CD14-positive monocyte (primary cell): ENCODE measurements around the gene TTLL8. TPM values are rescaled to one million over a fixed set of nuclear protein-coding genes. Genes with fewer than 3 reads are reported as not detected.

Source experiments
- DNase-seq, 3 donors: peaks; one replicate each; pipeline ENCODE4 v3.0.0-alpha.2; 2011 to 2022
- H2AFZ ChIP-seq: 2 replicates; pipeline ENCODE4 v1.6.0; 2012; ENCODE audit warnings: mild to moderate bottlenecking, low read depth, low read length, inconsistent platforms; ENCODE audit not compliant: insufficient read depth, poor library complexity, severe bottlenecking
- H3K27ac ChIP-seq, 2 donors: 1 replicate in 1 of 2; 2 replicates in 1 of 2; pipeline ENCODE4 v1.5.1; 2012 to 2013; ENCODE audit warnings: low read length in 2 of 2, control low read depth in 1 of 2, inconsistent platforms in 1 of 2, low read depth in 1 of 2, mild to moderate bottlenecking in 1 of 2
- H3K27me3 ChIP-seq, 2 donors: one replicate each; pipeline versions ENCODE4 v1.6.0 to v1.6.1; 2011 to 2013; ENCODE audit warnings: low read length in 2 of 2; ENCODE audit not compliant: control insufficient read depth in 2 of 2, insufficient read depth in 2 of 2
- H3K36me3 ChIP-seq, 2 donors: replicated peaks in 1 of 2; 1 replicate in 1 of 2; 2 replicates in 1 of 2; pipeline versions ENCODE4 v1.5.1 to v1.6.1; 2012 to 2013; ENCODE audit warnings: low read length in 2 of 2, control low read depth in 1 of 2, inconsistent platforms in 1 of 2, mild to moderate bottlenecking in 1 of 2; ENCODE audit not compliant: insufficient read depth in 2 of 2, control insufficient read depth in 1 of 2
- H3K4me1 ChIP-seq, 2 donors: 1 replicate in 1 of 2; 2 replicates in 1 of 2; pipeline versions ENCODE4 v1.5.1 to v1.6.1; 2012 to 2013; ENCODE audit warnings: low read length in 2 of 2, control low read depth in 1 of 2, inconsistent platforms in 1 of 2, mild to moderate bottlenecking in 1 of 2, moderate library complexity in 1 of 2; ENCODE audit not compliant: insufficient read depth in 2 of 2, control insufficient read depth in 1 of 2
- H3K4me2 ChIP-seq: replicated peaks from 2 replicates; pipeline ENCODE3; 2012; ENCODE audit warnings: low read length, moderate library complexity, mild to moderate bottlenecking; ENCODE audit not compliant: poor library complexity, severe bottlenecking; ENCODE audit errors: extremely low read depth
- H3K4me3 ChIP-seq, 3 experiments: fragments of 200-600 bp in 1 of 3; sonication (generic) in 1 of 3; replicated peaks in 1 of 3; 1 replicate in 2 of 3; 2 replicates in 1 of 3; pipeline ENCODE4 v1.5.1; 2011 to 2013; ENCODE audit warnings: low read length in 3 of 3, mild to moderate bottlenecking in 3 of 3, control low read depth in 2 of 3, low read depth in 2 of 3, inconsistent platforms in 1 of 3, moderate library complexity in 1 of 3
- H3K79me2 ChIP-seq: 2 replicates; pipeline ENCODE4 v1.6.0; 2012; ENCODE audit warnings: mild to moderate bottlenecking, control low read depth, inconsistent platforms, low read length, moderate library complexity; ENCODE audit not compliant: insufficient read depth
- H3K9ac ChIP-seq: 2 replicates; pipeline ENCODE4 v1.6.0; 2017; ENCODE audit warnings: low read length, mild to moderate bottlenecking; ENCODE audit not compliant: insufficient read depth, poor library complexity, severe bottlenecking
- H3K9me3 ChIP-seq, 2 donors: replicated peaks in 1 of 2; 1 replicate in 1 of 2; 2 replicates in 1 of 2; pipeline versions ENCODE4 v1.5.1 to v1.6.1; 2012 to 2013; ENCODE audit warnings: low read length in 2 of 2, control low read depth in 1 of 2; ENCODE audit not compliant: control insufficient read depth in 1 of 2, insufficient read depth in 1 of 2
- H4K20me1 ChIP-seq: 2 replicates; pipeline ENCODE4 v1.6.0; 2012; ENCODE audit warnings: mild to moderate bottlenecking, low read length, control low read depth, moderate library complexity; ENCODE audit not compliant: insufficient read depth
- H3K27ac Mint-ChIP-seq, 7 donors: one replicate each; pipeline ENCODE4 v1.8.0; 2020; ENCODE audit warnings: mild to moderate bottlenecking in 7 of 7, mixed read lengths in 7 of 7, moderate library complexity in 6 of 7, inconsistent platforms in 2 of 7
- H3K27me3 Mint-ChIP-seq, 3 donors: one replicate each; pipeline ENCODE4 v1.8.0; 2021 to 2022; ENCODE audit warnings: low read depth in 3 of 3, mild to moderate bottlenecking in 3 of 3, mixed read lengths in 3 of 3, moderate library complexity in 3 of 3, inconsistent platforms in 1 of 3
- H3K36me3 Mint-ChIP-seq, 2 donors: one replicate each; pipeline ENCODE4 v1.8.0; 2020; ENCODE audit warnings: mixed read lengths in 2 of 2, inconsistent platforms in 1 of 2, mild to moderate bottlenecking in 1 of 2
- H3K4me1 Mint-ChIP-seq: one replicate; pipeline ENCODE4 v1.8.0; 2020; ENCODE audit warnings: mild to moderate bottlenecking, mixed read lengths
- H3K4me3 Mint-ChIP-seq, 2 donors: one replicate each; pipeline ENCODE4 v1.8.0; 2020; ENCODE audit warnings: mild to moderate bottlenecking in 2 of 2, mixed read lengths in 2 of 2, moderate library complexity in 1 of 2
- H3K9me3 Mint-ChIP-seq, 7 donors: one replicate each; pipeline ENCODE4 v1.8.0; 2020 to 2022; ENCODE audit warnings: mixed read lengths in 7 of 7, mild to moderate bottlenecking in 6 of 7, moderate library complexity in 6 of 7, inconsistent platforms in 2 of 7
- CTCF ChIP-seq: fragments of 200-600 bp; IDR thresholded peaks from one replicate; pipeline ENCODE4 v1.8.0; 2022; ENCODE audit warnings: antibody characterized with exemption, mild to moderate bottlenecking
- WGBS: methylation state at CpG from one replicate; pipeline ENCODE4 v1.1.5; 2013; ENCODE audit warnings: missing lambda C conversion rate; ENCODE audit not compliant: insufficient coverage; 5-methylcytosine and 5-hydroxymethylcytosine counted together
- intact Hi-C, 2 donors: fragments of 100-400 bp; cut with micrococcal nuclease; formaldehyde crosslinking; loops; one replicate each; pipeline versions ENCODE4 v1.15.0 to v1.15.1; 2023
- polyA plus RNA-seq, 3 donors: library from polyadenylated mRNA; depleted of rRNA in 1 of 3; unstranded in 2 of 3; stranded (reverse) in 1 of 3; fragments of 300-500 nt in 2 of 3; fragments of >200 nt in 1 of 3; fragmentation: Illumina TruSeq in 2 of 3; gene quantifications; 1 replicate in 2 of 3; 2 replicates in 1 of 3; pipeline ENCODE4 v1.2.3, GENCODE V29; 2012 to 2021

Gene TTLL8
- polyA plus RNA-seq, 3 donors = not detected

- Histone ChIP-seq H3K9me3 (no peaks in the 10 kb centered on the region), H3K27me3 (peaks cover 0 to 10% of the 10 kb centered on the region in 2 donors), H3K36me3 (peaks cover 2 to 4% of the 10 kb centered on the region in 2 donors), H3K79me2 (peaks cover 3% of the 10 kb centered on the region), H3K27ac (peak overlapping the region; percentile 7 to 87), H3K4me2 (peak overlapping the region; percentile 81), H3K9ac (peak overlapping the region; percentile 81), H4K20me1 (peaks cover 35% of the 10 kb centered on the region), H2AFZ (no peak overlapping the region), H3K4me1 (peaks cover 58 to 69% of the 10 kb centered on the region in 2 donors), H3K4me3 (peak overlapping the region in 1 of 3 experiments; percentile 75)
- intact Hi-C loops = loop anchor here (2.0 to 10.0 kb wide), 2 partner anchors 35 to 335 kb away; partner anchors contain the start of gene PLXNB2 (in 1 of the 2)
- Mint-ChIP-seq H3K9me3 (no peaks in the 10 kb centered on the region), H3K27me3 (peaks cover 0 to 5% (median 0%) of the 10 kb centered on the region in 3 donors), H3K4me3 (peak overlapping the region in 1 of 2 donors; percentile 80), H3K27ac (peak overlapping the region; percentile 87 to 96 (median 93)), H3K4me1 (peaks cover 45% of the 10 kb centered on the region), H3K36me3 (peaks cover 2 to 6% of the 10 kb centered on the region in 2 donors)
- no peak for TF ChIP-seq CTCF
- DNase-seq = no peak
- WGBS = 78% methylated on average over 8 of the region's 8 CpGs
Observed at GRCh38 chr22:49969751-49970527, 88.2 kb downstream of the TTLL8 start.

GRCh38 chr22:49968831-49969661 lies 89.1 kb downstream of the TTLL8 start:
- H3K36me3 Mint-ChIP-seq = peaks cover 11% of the 10 kb centered on the region in 2 donors
- H3K27me3 ChIP-seq = peaks cover 0 to 10% of the 10 kb centered on the region in 2 donors
- H3K36me3 ChIP-seq = peaks cover 11% of the 10 kb centered on the region in 2 donors
- TF ChIP-seq CTCF = no peak
- no peak overlapping the region for H3K27ac ChIP-seq
- H3K4me1 ChIP-seq = peaks cover 66 to 78% of the 10 kb centered on the region in 2 donors
- no peak overlapping the region for H3K4me3 Mint-ChIP-seq
- H3K9me3 ChIP-seq = no peaks in the 10 kb centered on the region
- H4K20me1 ChIP-seq = peaks cover 44% of the 10 kb centered on the region
- H3K9me3 Mint-ChIP-seq = no peaks in the 10 kb centered on the region
- H3K9ac ChIP-seq = no peak overlapping the region
- no peak overlapping the region for H2AFZ ChIP-seq
- peak in 1 of 3 donors; percentile 24 for DNase-seq
- 96% methylated on average over 14 of the region's 16 CpGs for WGBS
- no peak overlapping the region for H3K4me2 ChIP-seq
- peak overlapping the region in 5 of 7 donors; percentile 14 to 94 (median 57) for H3K27ac Mint-ChIP-seq
- no peak overlapping the region for H3K4me3 ChIP-seq
- peaks cover 12% of the 10 kb centered on the region for H3K79me2 ChIP-seq
- peaks cover 0 to 5% (median 0%) of the 10 kb centered on the region in 3 donors for H3K27me3 Mint-ChIP-seq
- H3K4me1 Mint-ChIP-seq = peaks cover 54% of the 10 kb centered on the region
- intact Hi-C loops = loop anchor here in 1 of 2 donors (10.0 kb wide), 1 partner anchor 336 kb away; the partner anchor contains the start of gene PLXNB2
